ACC112 (cell line): ENCODE measurements around the gene NBR1.
"Not testable (repeated sequence)": the region's sequence is repeated elsewhere in the genome, so short reads cannot be mapped to it uniquely, and the experiment has no call there.

ENCODE experiments used
- H2AFZ ChIP-seq: fragments of 200-600 bp; sonication (generic); one replicate; pipeline ENCODE4 v1.6.0; 2017; ENCODE audit warnings: antibody characterized with exemption, low read length; ENCODE audit not compliant: unreplicated experiment
- H3K27ac ChIP-seq: fragments of 200-600 bp; sonication (generic); 2 replicates; pipeline ENCODE4 v1.5.1; 2014; ENCODE audit warnings: low read depth, mild to moderate bottlenecking, antibody characterized with exemption, low read length, moderate library complexity
- H3K27me3 ChIP-seq: fragments of 200-600 bp; sonication (generic); 2 replicates; pipeline ENCODE4 v1.6.1; 2014; ENCODE audit warnings: mild to moderate bottlenecking, antibody characterized with exemption, low read length, moderate library complexity, mixed read lengths; ENCODE audit not compliant: insufficient read depth
- H3K36me3 ChIP-seq: fragments of 200-600 bp; sonication (generic); 2 replicates; pipeline ENCODE4 v1.6.1; 2016; ENCODE audit warnings: mild to moderate bottlenecking, antibody characterized with exemption, low read length, moderate library complexity, mixed read lengths; ENCODE audit not compliant: insufficient read depth
- H3K4me1 ChIP-seq: fragments of 200-600 bp; sonication (generic); one replicate; pipeline ENCODE4 v1.6.1; 2016; ENCODE audit warnings: low read length, mixed read lengths; ENCODE audit not compliant: insufficient read depth, unreplicated experiment, control insufficient read depth
- H3K4me3 ChIP-seq: fragments of 200-600 bp; sonication (generic); 2 replicates; pipeline ENCODE4 v1.5.1; 2014; ENCODE audit warnings: mild to moderate bottlenecking, low read depth, low read length
- H3K79me2 ChIP-seq: fragments of 200-600 bp; sonication (generic); one replicate; pipeline ENCODE4 v1.6.0; 2016; ENCODE audit warnings: low read length; ENCODE audit not compliant: control insufficient read depth, unreplicated experiment, insufficient read depth

The NBR1 gene, protein sequence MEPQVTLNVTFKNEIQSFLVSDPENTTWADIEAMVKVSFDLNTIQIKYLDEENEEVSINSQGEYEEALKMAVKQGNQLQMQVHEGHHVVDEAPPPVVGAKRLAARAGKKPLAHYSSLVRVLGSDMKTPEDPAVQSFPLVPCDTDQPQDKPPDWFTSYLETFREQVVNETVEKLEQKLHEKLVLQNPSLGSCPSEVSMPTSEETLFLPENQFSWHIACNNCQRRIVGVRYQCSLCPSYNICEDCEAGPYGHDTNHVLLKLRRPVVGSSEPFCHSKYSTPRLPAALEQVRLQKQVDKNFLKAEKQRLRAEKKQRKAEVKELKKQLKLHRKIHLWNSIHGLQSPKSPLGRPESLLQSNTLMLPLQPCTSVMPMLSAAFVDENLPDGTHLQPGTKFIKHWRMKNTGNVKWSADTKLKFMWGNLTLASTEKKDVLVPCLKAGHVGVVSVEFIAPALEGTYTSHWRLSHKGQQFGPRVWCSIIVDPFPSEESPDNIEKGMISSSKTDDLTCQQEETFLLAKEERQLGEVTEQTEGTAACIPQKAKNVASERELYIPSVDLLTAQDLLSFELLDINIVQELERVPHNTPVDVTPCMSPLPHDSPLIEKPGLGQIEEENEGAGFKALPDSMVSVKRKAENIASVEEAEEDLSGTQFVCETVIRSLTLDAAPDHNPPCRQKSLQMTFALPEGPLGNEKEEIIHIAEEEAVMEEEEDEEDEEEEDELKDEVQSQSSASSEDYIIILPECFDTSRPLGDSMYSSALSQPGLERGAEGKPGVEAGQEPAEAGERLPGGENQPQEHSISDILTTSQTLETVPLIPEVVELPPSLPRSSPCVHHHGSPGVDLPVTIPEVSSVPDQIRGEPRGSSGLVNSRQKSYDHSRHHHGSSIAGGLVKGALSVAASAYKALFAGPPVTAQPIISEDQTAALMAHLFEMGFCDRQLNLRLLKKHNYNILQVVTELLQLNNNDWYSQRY

DNA sequence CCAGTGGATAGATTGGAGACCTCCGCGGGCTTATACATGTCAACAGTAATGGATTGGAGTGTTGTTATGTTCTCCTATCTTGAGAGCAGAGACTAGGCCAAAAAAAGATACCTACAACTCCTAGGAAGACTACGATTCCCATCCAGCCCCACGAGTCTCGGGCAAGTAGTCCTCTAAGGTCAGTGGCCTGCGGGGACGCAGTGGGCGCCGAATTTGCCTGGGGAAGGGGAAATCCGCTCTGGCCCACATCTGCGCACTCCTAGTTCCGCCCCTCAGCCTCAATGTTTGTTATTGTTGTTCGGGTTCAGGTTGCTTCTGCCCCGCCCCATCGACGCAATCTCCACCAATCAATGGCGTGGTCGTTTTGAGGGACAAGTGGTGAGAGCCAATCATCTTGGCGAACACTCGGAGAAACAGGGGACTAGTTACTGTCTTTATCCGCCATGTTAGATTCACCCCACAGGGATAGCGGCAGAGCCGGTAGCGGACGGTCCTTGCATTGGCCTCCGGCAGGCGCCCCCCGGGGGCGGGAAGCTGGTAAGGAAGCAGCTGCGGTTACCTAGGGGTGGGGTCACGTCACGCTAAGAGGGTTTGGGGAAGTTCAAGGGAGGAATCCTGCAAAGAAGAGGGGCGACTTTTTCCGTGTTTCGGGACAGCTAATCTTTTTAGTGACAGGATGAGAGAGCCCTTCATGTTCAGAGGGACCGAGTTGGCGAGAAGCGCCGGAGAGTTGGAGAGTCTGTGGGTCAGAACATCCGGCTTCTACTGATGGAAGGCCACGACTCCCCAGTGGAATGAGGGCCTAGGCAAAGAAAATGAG is at the start of gene NBR1:
NBR1 (plus strand) TSS at position 449 of the 820 bp plus-strand sequence. CDS start 4,586 bp downstream, outside the sequence.
- Histone ChIP-seq H3K27me3 (no peaks in the 10 kb centered on the region), H2AFZ (peak within 1 kb of the TSS; percentile 92), H3K36me3 (peaks cover 13% of the 10 kb centered on the region), H3K27ac (peak within 1 kb of the TSS; percentile 93), H3K79me2 (peaks cover 45% of the 10 kb centered on the region), H3K4me3 (peak within 1 kb of the TSS; percentile 82), H3K4me1 (peaks cover 25% of the 10 kb centered on the region)

DNA sequence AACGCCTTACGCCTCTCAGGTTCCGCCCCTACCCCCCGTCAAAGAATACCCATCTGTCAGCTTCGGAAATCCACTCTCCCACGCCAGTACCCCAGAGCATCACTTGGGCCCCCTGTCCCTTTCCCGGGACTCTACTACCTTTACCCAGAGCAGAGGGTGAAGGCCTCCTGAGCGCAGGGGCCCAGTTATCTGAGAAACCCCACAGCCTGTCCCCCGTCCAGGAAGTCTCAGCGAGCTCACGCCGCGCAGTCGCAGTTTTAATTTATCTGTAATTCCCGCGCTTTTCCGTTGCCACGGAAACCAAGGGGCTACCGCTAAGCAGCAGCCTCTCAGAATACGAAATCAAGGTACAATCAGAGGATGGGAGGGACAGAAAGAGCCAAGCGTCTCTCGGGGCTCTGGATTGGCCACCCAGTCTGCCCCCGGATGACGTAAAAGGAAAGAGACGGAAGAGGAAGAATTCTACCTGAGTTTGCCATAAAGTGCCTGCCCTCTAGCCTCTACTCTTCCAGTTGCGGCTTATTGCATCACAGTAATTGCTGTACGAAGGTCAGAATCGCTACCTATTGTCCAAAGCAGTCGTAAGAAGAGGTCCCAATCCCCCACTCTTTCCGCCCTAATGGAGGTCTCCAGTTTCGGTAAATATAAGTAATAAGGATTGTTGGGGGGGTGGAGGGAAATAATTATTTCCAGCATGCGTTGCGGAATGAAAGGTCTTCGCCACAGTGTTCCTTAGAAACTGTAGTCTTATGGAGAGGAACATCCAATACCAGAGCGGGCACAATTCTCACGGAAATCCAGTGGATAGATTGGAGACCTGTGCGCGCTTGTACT is 45.7 kb upstream of the NBR1 start, which contains the start of gene BRCA1:
BRCA1 (minus strand) TSS at position 232 of the 834 bp plus-strand sequence. CDS start 1,268 bp downstream, outside the sequence.
- peaks cover 7% of the 10 kb centered on the region for H3K4me1 ChIP-seq
- H3K27me3 ChIP-seq: no peaks in the 10 kb centered on the region
- H3K36me3 ChIP-seq: no peaks in the 10 kb centered on the region
- H3K79me2 ChIP-seq: peaks cover 23% of the 10 kb centered on the region
- H3K4me3 ChIP-seq: peak within 1 kb of the TSS; percentile 93
- peak within 1 kb of the TSS; percentile 89 for H2AFZ ChIP-seq
- H3K27ac ChIP-seq: peak within 1 kb of the TSS; percentile 74

DNA sequence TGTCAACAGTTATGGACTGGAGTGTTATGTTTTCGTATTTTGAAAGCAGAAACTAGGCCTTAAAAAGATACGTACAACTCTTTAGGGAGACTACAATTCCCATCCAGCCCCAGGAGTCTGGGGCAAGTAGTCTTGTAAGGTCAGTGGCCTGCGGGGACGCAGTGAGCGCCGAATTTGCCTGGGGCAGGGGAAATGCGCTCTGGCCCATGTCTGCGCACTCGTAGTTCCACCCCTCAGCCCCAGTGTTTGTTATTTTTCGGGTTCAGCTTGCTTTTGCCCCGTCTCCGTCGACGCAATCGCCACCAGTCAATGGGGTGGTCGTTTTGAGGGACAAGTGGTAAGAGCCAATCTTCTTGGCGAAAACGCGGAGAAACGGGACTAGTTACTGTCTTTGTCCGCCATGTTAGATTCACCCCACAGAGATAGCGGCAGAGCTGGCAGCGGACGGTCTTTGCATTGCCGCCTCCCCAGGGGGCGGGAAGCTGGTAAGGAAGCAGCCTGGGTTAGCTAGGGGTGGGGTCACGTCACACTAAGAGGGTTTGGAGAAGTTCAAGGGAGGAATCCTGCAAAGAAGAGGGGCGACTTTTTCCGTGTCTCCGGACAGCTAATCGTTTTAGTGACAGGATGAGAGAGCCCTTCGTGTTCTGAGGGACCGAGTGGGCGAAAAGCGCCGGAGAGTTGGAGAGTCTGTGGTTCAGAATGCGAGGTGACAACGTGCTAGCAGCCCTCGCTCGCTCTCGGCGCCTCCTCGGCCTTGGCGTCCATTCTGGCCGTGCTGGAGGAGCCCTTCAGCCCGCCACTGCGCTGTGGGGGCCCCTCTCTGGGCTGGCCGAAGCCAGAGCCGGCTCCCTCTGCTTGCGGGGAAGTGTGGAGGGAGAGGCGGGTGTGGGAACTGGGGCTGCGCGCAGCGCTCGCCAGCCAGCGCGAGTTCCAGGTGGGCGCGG is 44.8 kb upstream of the NBR1 start:
- no peaks in the 10 kb centered on the region for H3K36me3 ChIP-seq
- H3K4me1 ChIP-seq: peaks cover 7% of the 10 kb centered on the region
- H3K27me3 ChIP-seq: no peaks in the 10 kb centered on the region
- peak overlapping the region; percentile 70 for H3K27ac ChIP-seq
- H3K4me3 ChIP-seq: peak overlapping the region; percentile 93
- peaks cover 23% of the 10 kb centered on the region for H3K79me2 ChIP-seq
- peak overlapping the region; percentile 28 for H2AFZ ChIP-seq

DNA sequence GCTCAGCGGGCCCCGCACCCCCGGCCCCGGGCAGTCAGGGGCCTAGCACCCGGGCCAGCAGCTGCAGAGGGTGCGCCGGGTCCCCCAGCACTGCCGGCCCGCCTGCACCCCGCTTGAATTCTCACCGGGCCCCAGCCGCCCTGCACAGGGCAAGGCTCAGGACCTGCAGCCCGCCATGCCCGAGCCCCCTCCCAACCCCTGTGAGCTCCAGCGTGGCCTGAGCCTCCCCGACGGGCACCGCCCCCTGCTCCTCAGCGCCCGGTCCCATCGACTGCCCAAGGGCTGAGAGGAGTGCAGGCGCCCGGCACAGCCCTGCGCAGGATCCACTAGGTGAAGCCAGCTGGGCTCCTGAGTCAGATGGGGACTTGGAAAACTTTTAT is 44.1 kb upstream of the NBR1 start:
- H3K27me3 ChIP-seq: no peaks in the 10 kb centered on the region
- H3K27ac ChIP-seq: no peak overlapping the region
- H3K36me3 ChIP-seq: no peaks in the 10 kb centered on the region
- peaks cover 23% of the 10 kb centered on the region for H3K79me2 ChIP-seq
- H3K4me1 ChIP-seq: peaks cover 7% of the 10 kb centered on the region
- no peak overlapping the region for H2AFZ ChIP-seq
- no peak overlapping the region for H3K4me3 ChIP-seq

DNA sequence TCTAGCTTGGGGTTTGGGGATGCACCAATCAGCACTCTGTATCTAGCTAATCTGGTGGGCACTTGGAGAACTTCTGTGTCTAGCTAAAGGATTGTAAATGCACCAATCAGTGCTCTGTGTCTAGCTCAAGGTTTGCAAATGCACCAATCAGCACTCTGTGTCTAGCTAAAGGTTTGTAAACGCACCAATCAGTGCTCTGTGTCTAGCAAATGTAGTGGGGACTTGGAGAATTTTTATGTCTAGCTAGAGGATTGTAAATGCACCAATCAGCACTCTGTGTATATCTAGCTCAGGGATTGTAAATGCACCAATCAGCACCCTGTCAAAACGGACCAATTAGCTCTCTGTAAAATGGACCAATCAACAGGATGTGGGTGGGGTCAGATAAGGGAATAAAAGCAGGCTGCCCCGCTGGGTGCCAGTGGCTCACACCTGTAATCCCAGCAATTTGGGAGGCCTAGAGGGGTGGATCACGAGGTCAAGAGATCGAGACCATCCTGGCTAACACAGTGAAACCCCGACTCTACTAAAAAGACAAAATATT is 43.6 kb upstream of the NBR1 start:
- not testable (repeated sequence) for H3K27me3 ChIP-seq, H2AFZ ChIP-seq, H3K4me3 ChIP-seq, H3K27ac ChIP-seq, H3K4me1 ChIP-seq, H3K36me3 ChIP-seq
- H3K79me2 ChIP-seq: peaks cover 23% of the 10 kb centered on the region

DNA sequence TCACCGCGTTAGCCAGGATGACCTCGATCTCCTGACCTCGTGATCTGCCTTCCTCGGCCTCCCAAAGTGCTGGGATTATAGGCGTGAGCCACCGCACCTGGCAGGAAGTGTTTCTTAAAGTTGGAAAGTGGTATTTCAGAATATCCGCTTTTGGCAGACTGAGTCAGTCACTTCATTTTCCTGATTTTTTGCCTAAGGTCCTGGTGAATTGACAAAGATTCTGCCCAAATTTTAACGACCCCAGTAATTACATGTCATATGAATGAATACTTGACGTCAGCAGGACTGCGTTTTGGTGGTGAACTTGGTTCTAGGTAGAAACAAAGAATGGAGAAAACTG is 41.4 kb upstream of the NBR1 start:
- Histone ChIP-seq H3K79me2 (peaks cover 17% of the 10 kb centered on the region), H3K4me3 (no peak overlapping the region), H3K27ac (no peak overlapping the region), H3K36me3 (no peaks in the 10 kb centered on the region), H3K4me1 (peaks cover 7% of the 10 kb centered on the region), H2AFZ (no peak overlapping the region), H3K27me3 (no peaks in the 10 kb centered on the region)

DNA sequence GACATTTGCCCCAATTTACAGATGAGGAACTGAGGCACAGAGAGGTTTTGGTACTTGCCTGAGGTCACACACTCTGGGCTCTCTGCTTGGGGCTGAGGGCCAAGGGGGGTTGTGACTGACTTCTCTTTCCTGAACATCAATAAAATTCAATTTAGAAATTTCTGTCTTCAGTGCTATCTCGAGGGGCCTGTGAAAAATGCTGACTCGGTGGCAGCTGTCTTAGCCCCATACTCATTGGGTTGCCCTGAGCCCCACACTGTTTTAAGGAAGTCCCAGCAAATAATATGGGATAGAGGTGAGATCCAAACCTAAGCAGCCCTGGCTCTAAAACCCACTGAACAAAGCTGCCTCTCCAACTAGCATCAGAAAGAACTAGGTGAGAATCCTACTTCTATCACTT is 38.9 kb upstream of the NBR1 start:
- H3K79me2 ChIP-seq: peaks cover 3% of the 10 kb centered on the region
- H2AFZ ChIP-seq: no peak overlapping the region
- H3K4me1 ChIP-seq: no peaks in the 10 kb centered on the region
- H3K27ac ChIP-seq: no peak overlapping the region
- no peak overlapping the region for H3K4me3 ChIP-seq
- no peaks in the 10 kb centered on the region for H3K36me3 ChIP-seq
- no peaks in the 10 kb centered on the region for H3K27me3 ChIP-seq

DNA sequence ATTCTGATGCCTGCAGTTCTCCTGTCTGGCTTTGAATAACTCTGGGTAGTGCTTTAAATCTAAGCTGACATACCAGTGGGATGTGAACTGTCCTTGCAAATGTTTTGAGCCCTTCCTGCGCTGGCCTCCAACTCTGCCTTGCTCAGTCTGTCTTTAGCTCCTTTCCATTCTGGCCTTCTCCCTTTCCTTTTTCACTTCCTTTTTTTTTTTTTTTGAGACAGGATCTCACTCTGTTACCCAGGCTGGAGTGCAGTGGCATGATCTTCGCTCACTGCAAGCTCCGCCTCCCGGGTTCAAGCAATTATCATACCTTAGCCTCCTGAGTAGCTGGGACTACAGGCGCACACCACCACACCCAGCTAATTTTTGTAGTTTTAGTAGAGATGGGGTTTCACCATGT is 37.6 kb upstream of the NBR1 start:
- not testable (repeated sequence) for H3K79me2 ChIP-seq, H3K27ac ChIP-seq, H3K36me3 ChIP-seq, H3K27me3 ChIP-seq, H3K4me1 ChIP-seq, H3K4me3 ChIP-seq, H2AFZ ChIP-seq
